GM15510 (cell line): Measurements from ENCODE around the gene CNPY2.

Experiments used
- POLR2A ChIP-seq: IDR thresholded peaks from 3 replicates; pipeline ENCODE4 v1.6.1; 2011; ENCODE audit warnings: borderline replicate concordance; ENCODE audit not compliant: insufficient read length; ENCODE audit errors: extremely low read depth

Gene CNPY2

GRCh38 chr12:56278905-56279304 lies 36.9 kb downstream of the CNPY2 start:
- no peak for TF ChIP-seq POLR2A

- TF ChIP-seq POLR2A = no peak
Observed at GRCh38 chr12:56274299-56274698, 41.5 kb downstream of the CNPY2 start.

GRCh38 chr12:56271031-56271430 lies 44.8 kb downstream of the CNPY2 start:
- no peak for TF ChIP-seq POLR2A

- TF ChIP-seq POLR2A = no peak
Observed at GRCh38 chr12:56267443-56268071, 48.2 kb downstream of the CNPY2 start.

- peak; percentile 69 for TF ChIP-seq POLR2A
Observed at GRCh38 chr12:56266693-56267442, 48.9 kb downstream of the CNPY2 start, which contains the start of gene COQ10A. TSS of gene COQ10A (plus strand) at chr12:56266942. CDS start at chr12:56267119, 177 bp downstream.

- no peak for TF ChIP-seq POLR2A
Observed at GRCh38 chr12:56261503-56262232, 54.1 kb downstream of the CNPY2 start.

GRCh38 chr12:56260921-56261320 lies 54.9 kb downstream of the CNPY2 start:
- TF ChIP-seq POLR2A = no peak

- no peak for TF ChIP-seq POLR2A
Observed at GRCh38 chr12:56260380-56260779, 55.4 kb downstream of the CNPY2 start.
